GM18870 (cell line): ENCODE measurements around the gene MRPL12.
"Not testable (repeated sequence)": the region's sequence is repeated elsewhere in the genome, so short reads cannot be mapped to it uniquely, and the experiment has no call there.

Experiments used
- ATAC-seq: cut with Tn5 transposase; IDR thresholded peaks from one replicate; pipeline ENCODE4 v1.9.1; 2021; ENCODE audit warnings: moderate library complexity; ENCODE audit not compliant: unreplicated experiment

MRPL12 gene

GRCh38 chr17:81737947-81738800 lies 35.0 kb downstream of the MRPL12 start:
- ATAC-seq = no peak

- no peak for ATAC-seq
These were observed 35.7 kb downstream of the MRPL12 start for GRCh38 chr17:81738801-81739393.

GRCh38 chr17:81739593-81739992 lies 36.4 kb downstream of the MRPL12 start:
- ATAC-seq = not testable (repeated sequence)

- no peak for ATAC-seq
These were observed 37.3 kb downstream of the MRPL12 start for GRCh38 chr17:81740395-81740961.

- no peak for ATAC-seq
These were observed 38.0 kb downstream of the MRPL12 start for GRCh38 chr17:81741049-81741593.

GRCh38 chr17:81741594-81742452 lies 38.7 kb downstream of the MRPL12 start:
- no peak for ATAC-seq
